Lung (tissue), 12 donors: ENCODE data around the gene ATP8B1. TPM values are rescaled to one million over a fixed set of nuclear protein-coding genes. Genes with fewer than 3 reads are reported as not detected.

ENCODE experiments used
- ATAC-seq: fragments of 200-7000 bp; cut with Tn5 transposase; one replicate; pipeline ENCODE4 v1.9.1; 2020; ENCODE audit warnings: moderate number of reproducible peaks; ENCODE audit not compliant: insufficient read depth, low FRiP score
- DNase-seq, 3 donors: peaks; one replicate each; pipeline ENCODE4 v3.0.0-alpha.2; 2013 to 2017
- H3K27ac ChIP-seq, 2 donors: one replicate each; pipeline ENCODE4 v1.5.1; 2013; ENCODE audit warnings: mild to moderate bottlenecking in 2 of 2, moderate library complexity in 2 of 2, control low read depth in 1 of 2, inconsistent platforms in 1 of 2, low read depth in 1 of 2, low read length in 1 of 2
- H3K27me3 ChIP-seq, 3 donors: one replicate each; pipeline ENCODE4 v1.5.1; 2013; ENCODE audit warnings: low read length in 2 of 3; ENCODE audit not compliant: control insufficient read depth in 3 of 3, insufficient read depth in 3 of 3
- H3K36me3 ChIP-seq, 4 donors: one replicate each; pipeline ENCODE4 v1.5.1; 2013; ENCODE audit warnings: low read length in 4 of 4, mild to moderate bottlenecking in 1 of 4, moderate library complexity in 1 of 4; ENCODE audit not compliant: control insufficient read depth in 4 of 4, insufficient read depth in 4 of 4
- H3K4me1 ChIP-seq, 5 donors: one replicate each; pipeline ENCODE4 v1.5.1; 2013; ENCODE audit warnings: low read length in 5 of 5, mild to moderate bottlenecking in 2 of 5, moderate library complexity in 1 of 5; ENCODE audit not compliant: control insufficient read depth in 5 of 5, insufficient read depth in 5 of 5
- H3K4me3 ChIP-seq: one replicate; pipeline ENCODE4 v1.5.1; 2013; ENCODE audit warnings: mild to moderate bottlenecking, control low read depth, moderate library complexity
- H3K9ac ChIP-seq, 2 donors: one replicate each; pipeline ENCODE4 v1.5.1; 2013; ENCODE audit warnings: low read length in 2 of 2, control low read depth in 1 of 2; ENCODE audit not compliant: insufficient read depth in 1 of 2
- H3K9me3 ChIP-seq, 4 donors: one replicate each; pipeline ENCODE4 v1.5.1; 2013; ENCODE audit warnings: low read length in 3 of 4, mild to moderate bottlenecking in 1 of 4, moderate library complexity in 1 of 4; ENCODE audit not compliant: control insufficient read depth in 4 of 4, insufficient read depth in 3 of 4
- CTCF ChIP-seq: IDR thresholded peaks from 2 replicates; pipeline ENCODE4 v1.5.1; 2012; ENCODE audit warnings: mild to moderate bottlenecking; ENCODE audit errors: control extremely low read depth, extremely low read depth
- WGBS, 2 donors: extraction: QIAGEN DNeasy Blood & Tissue Kit; methylation state at CpG; one replicate each; pipeline ENCODE4 v1.1.7; 2013; 5-methylcytosine and 5-hydroxymethylcytosine counted together
- polyA plus RNA-seq, 2 donors: library from polyadenylated mRNA; stranded (reverse); fragments of 200-250 nt; gene quantifications; one replicate each; pipeline ENCODE4 v1.2.1, GENCODE V29; 2013
- total RNA-seq, 2 donors: library from RNA; depleted of rRNA in 1 of 2; stranded (reverse); fragments of >200 nt in 1 of 2; gene quantifications; one replicate each; pipeline ENCODE4 v1.2.1, GENCODE V29; 2014 to 2021
- donor health status: control.
- donor health status: control.
- donor health status: Bipolar disorder and iron deficiency.
- donor health status: healthy.
- donor health status: DM: yes; HTN: yes; CAD: no.

ATP8B1 gene
- total and polyA plus RNA-seq, 4 donors, result 7.3 to 42.0 (median 18.2) TPM

GRCh38 chr18:57696271-57696670 is 106.8 kb downstream of the ATP8B1 start:
- no peak for ATAC-seq
- H3K9me3 ChIP-seq, result no peaks in the 10 kb centered on the region
- H3K27me3 ChIP-seq, result no peaks in the 10 kb centered on the region
- H3K4me1 ChIP-seq, result peaks cover 0 to 9% (median 4%) of the 10 kb centered on the region in 5 donors
- no peak for TF ChIP-seq CTCF
- H3K36me3 ChIP-seq, result peaks cover 0 to 10% (median 3%) of the 10 kb centered on the region in 4 donors
- no peak overlapping the region for H3K27ac ChIP-seq
- H3K9ac ChIP-seq, result no peak overlapping the region
- H3K4me3 ChIP-seq, result no peak overlapping the region
- 97 to 98% methylated on average over 8 of the region's 8 CpGs for WGBS, 2 donors
- DNase-seq, result no peak

- ATAC-seq, result no peak
- Histone ChIP-seq H3K27ac (no peak overlapping the region), H3K4me1 (peaks cover 0 to 3% (median 0%) of the 10 kb centered on the region in 5 donors), H3K9me3 (no peaks in the 10 kb centered on the region), H3K9ac (no peak overlapping the region), H3K27me3 (no peaks in the 10 kb centered on the region), H3K4me3 (no peak overlapping the region), H3K36me3 (peaks cover 0 to 12% (median 7%) of the 10 kb centered on the region in 4 donors)
- TF ChIP-seq CTCF, result no peak
- no peak for DNase-seq
- 63 to 86% methylated on average over 3 of the region's 3 CpGs for WGBS, 2 donors
Observed at GRCh38 chr18:57691363-57691762, 111.8 kb downstream of the ATP8B1 start.

- Histone ChIP-seq H3K9me3 (no peaks in the 10 kb centered on the region), H3K4me3 (no peak overlapping the region)
- no peak for DNase-seq
Observed at GRCh38 chr18:57687970-57688369, 115.1 kb downstream of the ATP8B1 start.

More at GRCh38 chr18:57687970-57688369, 115.1 kb downstream of the ATP8B1 start:
- Histone ChIP-seq H3K36me3 (peaks cover 0 to 18% (median 10%) of the 10 kb centered on the region in 4 donors), H3K27me3 (no peaks in the 10 kb centered on the region), H3K27ac (no peak overlapping the region), H3K4me1 (no peaks in the 10 kb centered on the region), H3K9ac (no peak overlapping the region)
- no peak for TF ChIP-seq CTCF
- ATAC-seq, result no peak
- 94 to 98% methylated on average over 8 of the region's 8 CpGs for WGBS, 2 donors
